GM18858 (cell line): ENCODE measurements around the gene RBM20.

Experiments
- ATAC-seq: cut with Tn5 transposase; IDR thresholded peaks from one replicate; pipeline ENCODE4 v1.9.1; 2021; ENCODE audit not compliant: unreplicated experiment

RBM20 gene

GRCh38 chr10:110864662-110865140 lies 220.6 kb downstream of the RBM20 start:
- peak; percentile 56 for ATAC-seq

- no peak for ATAC-seq
These were observed 221.2 kb downstream of the RBM20 start for GRCh38 chr10:110865186-110865808.

GRCh38 chr10:110865809-110866482 lies 221.8 kb downstream of the RBM20 start:
- no peak for ATAC-seq

GRCh38 chr10:110867011-110867806 lies 223.1 kb downstream of the RBM20 start:
- ATAC-seq, result peak; percentile 29

- no peak for ATAC-seq
These were observed 223.8 kb downstream of the RBM20 start for GRCh38 chr10:110867807-110868465.

- ATAC-seq, result no peak
These were observed 224.8 kb downstream of the RBM20 start for GRCh38 chr10:110868981-110869380.

GRCh38 chr10:110870823-110871297 lies 226.7 kb downstream of the RBM20 start:
- no peak for ATAC-seq

- peak; percentile 63 for ATAC-seq
These were observed 227.4 kb downstream of the RBM20 start, which contains the start of gene PDCD4 for GRCh38 chr10:110871298-110872084. PDCD4 (plus strand) TSS chr10:110871928; CDS start chr10:110876028, 4,100 bp downstream.

GRCh38 chr10:110872145-110872983 lies 228.2 kb downstream of the RBM20 start:
- peak; percentile 15 for ATAC-seq

GRCh38 chr10:110872984-110873923 lies 229.1 kb downstream of the RBM20 start:
- no peak for ATAC-seq

- ATAC-seq, result no peak
These were observed 229.8 kb downstream of the RBM20 start for GRCh38 chr10:110873951-110874350.

- no peak for ATAC-seq
These were observed 231.9 kb downstream of the RBM20 start for GRCh38 chr10:110876000-110876399.

GRCh38 chr10:110876788-110877187 lies 232.7 kb downstream of the RBM20 start:
- ATAC-seq, result no peak

- no peak for ATAC-seq
These were observed 235.9 kb downstream of the RBM20 start for GRCh38 chr10:110880012-110880411.

GRCh38 chr10:110881247-110881646 lies 237.1 kb downstream of the RBM20 start:
- ATAC-seq, result no peak

- ATAC-seq, result no peak
These were observed 237.8 kb downstream of the RBM20 start for GRCh38 chr10:110881905-110882304.

- ATAC-seq, result no peak
These were observed 239.8 kb downstream of the RBM20 start for GRCh38 chr10:110883924-110884323.
